HG03565 (cell line): ENCODE measurements around the gene PLA2G4D.

Experiments used
- ATAC-seq: cut with Tn5 transposase; IDR thresholded peaks from one replicate; pipeline ENCODE4 v1.9.1; 2021; ENCODE audit warnings: mild to moderate bottlenecking, moderate library complexity; ENCODE audit not compliant: unreplicated experiment

Gene PLA2G4D

DNA sequence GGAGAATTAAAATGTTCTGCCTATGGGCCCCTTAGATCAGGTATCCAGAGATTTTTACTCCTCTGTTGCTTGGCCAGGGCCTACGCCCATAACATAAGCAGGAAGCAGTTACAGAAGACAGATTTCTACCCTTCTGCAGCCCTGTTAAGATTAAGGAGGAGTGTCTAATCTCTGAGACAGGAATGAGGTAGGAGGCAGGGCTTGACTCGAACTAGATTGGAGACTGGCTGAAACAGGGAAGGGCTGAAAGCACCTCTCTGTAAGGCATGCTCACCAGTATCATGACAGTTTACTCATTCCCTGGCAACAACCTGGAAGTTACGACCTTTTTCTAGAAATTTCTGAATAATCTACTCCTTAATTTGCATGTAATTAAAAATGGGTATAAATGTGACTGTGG is 16.7 kb downstream of the PLA2G4D start:
- ATAC-seq: no peak

DNA sequence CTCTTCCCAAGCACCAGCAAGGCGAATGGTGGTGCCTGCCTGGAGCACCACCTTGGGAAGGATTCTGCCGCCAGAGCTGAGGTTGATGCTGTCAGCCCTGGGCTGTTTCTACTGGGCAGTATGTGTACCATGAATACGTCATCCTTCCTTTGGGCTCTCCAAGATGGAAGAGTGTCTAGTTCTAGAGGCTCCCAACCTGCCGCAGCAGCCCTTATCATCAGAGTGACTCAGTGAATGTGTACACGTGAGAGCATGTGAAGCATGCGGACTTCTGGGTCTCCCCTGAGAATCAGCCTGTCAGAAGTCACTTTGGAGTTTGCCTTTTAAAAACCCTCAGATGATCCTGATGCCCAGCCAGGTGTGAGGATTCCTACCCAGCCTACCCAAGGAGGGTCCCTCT is 20.9 kb downstream of the PLA2G4D start:
- no peak for ATAC-seq

DNA sequence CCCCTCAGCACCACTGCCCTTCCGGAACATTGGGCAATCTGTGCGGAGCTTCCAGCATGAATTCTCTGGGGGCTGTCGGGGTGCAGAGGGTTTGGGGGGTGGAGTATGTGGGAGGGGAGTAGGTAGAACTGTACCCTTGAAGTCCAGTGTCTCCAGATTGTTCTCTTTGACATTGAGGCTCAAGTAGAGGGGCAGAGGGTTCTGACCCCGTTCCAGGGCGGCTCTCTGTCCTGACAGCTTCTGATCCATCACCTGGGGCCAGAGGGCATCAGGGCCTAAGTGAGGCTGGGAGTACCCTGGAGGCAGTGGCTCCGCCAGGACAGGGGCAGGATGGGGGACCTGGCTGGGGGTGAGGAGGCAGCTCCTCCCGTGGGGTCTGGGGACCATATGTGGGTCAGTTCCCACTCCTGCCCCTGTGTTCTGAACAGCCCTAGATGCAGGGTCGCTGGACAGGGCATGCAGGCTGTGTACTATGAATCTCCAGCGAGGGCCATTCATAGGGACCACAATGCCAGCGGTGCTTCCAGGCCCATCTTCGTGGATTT is 22.1 kb downstream of the PLA2G4D start:
- ATAC-seq: no peak

DNA sequence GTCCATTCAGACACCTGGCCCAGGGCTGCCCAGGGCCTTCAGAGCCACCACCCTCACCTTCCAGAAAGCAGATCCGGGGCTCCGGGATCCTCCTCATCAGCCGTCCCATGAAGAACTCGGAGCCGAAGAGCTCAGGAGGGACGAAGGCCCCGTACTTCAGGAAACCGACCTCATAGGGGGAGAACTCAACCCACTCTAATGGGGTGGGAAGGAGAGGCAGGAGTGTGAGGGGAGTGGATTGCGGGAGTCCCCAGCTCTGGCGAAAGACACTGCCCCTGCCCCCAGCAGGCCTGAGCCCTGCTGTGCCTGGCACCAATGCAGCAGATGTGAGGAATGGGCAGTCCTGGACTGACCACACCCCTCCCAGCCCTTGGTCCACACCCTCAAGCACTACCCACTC is 22.6 kb downstream of the PLA2G4D start:
- ATAC-seq: no peak

DNA sequence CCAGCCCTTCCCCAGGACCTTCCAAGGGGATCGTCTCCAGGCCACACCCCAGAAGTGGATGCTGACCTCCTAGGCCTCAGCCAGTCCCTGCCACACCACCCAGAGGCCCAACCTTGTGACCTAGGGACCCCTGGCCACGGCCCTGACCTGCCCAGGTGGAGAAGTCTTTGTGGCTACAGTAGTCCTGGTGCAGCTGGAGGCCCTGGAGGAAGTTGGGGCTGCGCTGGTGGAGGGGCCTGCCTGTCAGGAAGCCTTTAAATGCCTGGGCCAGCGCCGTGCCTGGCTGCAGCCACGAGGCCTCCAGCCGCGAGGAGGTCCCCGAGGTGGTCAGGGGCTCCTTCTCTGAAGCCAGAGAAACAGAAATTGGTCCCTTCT is 23.4 kb downstream of the PLA2G4D start:
- ATAC-seq: no peak

DNA sequence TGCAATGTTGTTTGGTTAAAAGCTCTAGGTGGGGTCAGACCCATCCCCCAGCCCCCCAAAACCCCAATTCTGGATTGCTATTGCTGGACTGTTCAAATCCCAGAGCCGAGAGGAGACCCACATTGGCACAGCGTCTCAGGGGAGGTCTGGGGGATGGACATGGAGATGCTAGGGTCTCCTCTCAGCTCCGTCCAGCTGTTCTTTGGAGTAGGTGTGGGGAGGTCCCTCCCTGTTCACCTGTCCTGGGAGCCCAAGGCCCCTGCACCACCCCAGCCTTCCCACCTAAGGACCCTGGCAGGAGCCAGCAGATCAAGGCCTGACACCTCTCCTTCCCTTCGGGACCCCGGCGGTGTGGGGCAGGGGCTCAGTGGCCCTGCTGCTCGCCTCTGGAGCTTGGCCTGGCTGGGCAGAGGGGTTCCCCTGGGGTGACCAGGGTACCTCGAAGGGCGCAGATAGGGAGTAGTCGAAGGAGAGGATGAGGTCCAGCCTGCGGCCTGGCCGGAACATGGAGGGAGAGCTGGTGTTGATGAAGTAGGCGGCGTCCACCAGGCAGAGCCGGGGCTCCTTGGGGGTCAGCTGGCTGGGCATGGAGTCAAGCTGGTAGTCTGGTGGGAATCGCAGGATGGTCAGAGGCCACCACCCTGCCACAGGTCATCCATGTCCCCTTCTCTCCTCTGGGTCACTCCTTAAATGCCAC is 23.9 kb downstream of the PLA2G4D start:
- ATAC-seq: no peak

DNA sequence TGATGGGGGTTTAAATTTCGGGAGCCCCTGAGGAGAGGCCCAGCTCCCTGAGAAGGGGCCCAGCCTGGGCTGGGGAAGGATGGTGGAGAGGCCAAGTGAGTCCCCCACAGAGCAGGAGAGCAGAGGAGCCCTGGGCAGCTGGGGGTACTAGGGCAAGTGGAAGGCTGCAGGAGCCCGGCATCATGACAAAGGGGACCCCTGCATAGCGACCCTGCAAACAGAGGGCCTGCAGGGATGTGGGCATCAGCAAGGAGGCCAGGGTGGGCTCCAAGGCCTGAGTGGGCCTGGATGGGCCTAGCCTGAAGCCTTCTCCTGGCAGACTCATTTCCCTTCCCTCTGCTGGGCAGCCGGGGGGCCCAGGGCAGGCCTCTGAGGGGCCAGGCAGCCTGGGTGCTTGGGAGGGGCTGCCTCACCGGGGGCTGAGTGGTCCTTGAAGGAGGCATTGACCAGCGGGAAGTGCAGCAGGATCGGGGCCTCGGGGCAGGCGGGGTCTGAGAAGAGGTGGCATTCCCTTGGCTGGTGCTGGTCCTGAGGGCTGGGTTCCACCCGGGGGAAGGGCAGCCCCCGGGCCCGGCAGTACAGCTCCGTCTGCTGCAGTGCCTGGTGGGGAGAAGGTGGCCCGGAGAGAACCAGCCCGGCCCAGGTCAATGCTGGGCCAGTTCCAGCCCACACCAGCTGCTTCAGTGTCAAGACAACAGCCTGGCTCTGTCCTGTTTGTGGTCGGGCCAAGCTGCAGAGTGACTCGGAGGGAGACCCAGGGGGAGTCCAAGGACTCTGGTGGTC is 24.7 kb downstream of the PLA2G4D start:
- no peak for ATAC-seq

DNA sequence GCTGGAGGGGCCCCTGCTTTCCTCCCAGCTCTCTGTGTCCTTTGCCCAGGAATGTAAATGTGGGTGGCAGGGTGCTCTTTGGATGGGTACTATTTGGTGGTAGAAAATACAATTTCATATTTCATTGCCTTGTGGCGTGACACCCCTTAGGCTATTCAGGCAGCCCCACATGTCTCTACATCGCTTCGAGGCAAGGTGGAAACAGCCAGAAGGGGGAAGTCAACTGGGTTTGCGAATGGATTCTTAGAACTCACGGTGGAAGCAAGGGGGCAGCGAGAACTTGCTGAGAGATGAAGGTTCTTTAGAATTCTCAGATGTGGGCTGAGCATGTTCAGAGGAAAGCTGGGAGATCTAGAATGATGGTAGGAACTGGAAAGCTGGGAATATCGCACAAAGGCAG is 25.3 kb downstream of the PLA2G4D start:
- ATAC-seq: no peak

DNA sequence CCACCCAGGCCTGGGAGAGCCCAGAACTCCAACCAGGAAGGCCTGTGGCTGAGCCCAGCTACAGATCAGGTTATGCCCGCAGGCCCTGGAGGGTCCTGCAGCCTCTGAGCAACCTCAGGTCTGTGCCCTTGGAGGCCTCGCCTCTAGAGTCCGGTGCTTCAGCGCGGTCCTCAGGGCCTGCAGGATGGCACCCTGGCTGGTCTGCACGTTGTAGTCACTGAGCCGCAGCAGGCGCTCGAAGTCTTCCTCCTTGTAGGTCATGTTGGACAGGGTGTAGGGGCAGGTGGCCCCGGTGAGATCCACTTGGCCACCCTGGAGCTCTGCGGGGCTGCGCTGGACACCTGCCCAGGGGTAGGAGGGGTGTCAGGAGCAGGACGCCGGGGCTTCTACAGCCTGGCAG is 25.8 kb downstream of the PLA2G4D start:
- ATAC-seq: no peak

DNA sequence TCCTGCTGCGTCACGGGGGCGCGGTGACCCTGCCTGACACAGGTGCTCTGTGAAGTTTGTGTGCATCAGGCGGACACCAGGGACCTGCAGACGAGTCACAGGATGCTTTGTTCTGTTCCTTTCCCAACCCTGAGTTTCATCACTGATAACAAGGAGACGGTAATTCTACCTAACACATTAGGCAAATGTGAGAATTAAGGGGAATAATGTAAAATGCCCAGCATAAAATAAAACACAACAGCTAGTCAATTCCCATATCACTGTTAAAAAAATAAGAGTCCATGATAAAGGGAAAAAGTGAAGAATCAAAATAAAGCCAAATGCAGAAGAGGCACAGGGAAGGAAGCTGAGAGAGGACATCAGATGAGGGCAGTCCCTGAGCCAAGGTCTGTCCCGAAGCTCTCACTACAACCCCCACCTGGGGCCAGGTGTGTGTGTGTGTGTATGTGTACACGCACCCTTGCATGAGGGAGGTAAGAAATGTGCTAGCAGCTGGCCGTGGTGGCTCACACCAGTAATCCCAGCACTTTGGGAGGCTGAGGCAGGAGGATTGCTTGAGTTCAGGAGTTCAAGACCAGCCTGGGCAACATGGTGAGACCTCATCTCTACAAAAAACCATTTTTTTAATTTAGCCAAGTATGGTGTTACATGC is 27.5 kb downstream of the PLA2G4D start:
- no peak for ATAC-seq

DNA sequence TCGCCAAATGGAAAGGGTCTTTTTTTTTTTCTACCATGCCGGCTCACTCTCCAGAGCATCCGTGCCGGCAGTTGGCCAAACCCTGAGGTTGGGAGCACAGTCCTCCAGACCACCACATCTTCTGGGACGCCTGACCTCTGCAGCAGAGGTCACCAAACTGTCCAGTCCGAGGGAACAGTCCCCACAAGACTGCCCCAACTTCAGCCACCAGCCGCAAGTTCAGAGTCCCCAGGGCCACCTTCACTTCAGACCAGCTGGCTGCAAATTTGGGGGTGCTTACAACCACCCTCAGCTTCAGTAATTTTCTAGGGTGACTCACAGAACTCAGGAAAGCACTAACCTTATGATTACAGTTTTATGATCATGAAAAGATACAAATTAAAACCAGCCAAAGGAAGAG is 28.9 kb downstream of the PLA2G4D start:
- no peak for ATAC-seq

DNA sequence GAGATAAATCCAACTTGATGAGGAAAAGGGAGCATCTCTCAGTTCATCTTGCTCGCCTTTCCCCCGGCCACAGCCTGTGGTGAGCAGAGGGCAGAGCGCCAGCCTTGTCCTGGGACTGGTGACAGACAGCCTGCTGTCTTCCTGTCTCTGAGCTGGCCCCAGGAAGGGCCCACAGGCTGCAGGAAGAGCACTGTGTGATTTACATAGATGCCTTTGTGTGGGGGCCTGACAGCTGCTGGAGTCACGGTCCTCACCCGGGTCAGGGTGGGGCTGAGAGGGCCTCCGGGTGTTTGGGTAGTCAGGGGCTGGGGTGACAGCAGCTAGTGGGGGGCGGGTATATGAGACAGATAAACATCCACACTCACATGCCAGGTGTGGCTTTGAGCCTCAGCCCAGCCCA is 29.3 kb downstream of the PLA2G4D start:
- no peak for ATAC-seq

DNA sequence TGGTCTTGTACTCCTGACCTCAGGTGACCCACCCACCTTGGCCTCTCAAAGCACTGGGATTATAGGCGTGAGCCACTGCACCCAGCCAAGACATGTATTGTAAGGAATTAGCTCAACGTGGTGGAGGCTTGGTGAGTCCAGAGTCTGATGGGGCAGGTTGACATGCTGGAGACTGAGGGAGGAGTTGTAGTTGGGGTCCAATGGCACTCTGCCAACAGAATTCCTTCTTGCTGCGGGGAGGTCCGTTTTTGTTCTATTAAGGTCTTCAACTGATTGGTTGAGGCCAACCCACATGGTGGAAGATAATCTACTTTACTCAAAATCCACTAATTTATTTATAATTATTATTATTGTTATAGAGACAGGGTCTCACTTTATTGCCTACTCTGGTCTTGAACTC is 30.1 kb downstream of the PLA2G4D start:
- no peak for ATAC-seq

DNA sequence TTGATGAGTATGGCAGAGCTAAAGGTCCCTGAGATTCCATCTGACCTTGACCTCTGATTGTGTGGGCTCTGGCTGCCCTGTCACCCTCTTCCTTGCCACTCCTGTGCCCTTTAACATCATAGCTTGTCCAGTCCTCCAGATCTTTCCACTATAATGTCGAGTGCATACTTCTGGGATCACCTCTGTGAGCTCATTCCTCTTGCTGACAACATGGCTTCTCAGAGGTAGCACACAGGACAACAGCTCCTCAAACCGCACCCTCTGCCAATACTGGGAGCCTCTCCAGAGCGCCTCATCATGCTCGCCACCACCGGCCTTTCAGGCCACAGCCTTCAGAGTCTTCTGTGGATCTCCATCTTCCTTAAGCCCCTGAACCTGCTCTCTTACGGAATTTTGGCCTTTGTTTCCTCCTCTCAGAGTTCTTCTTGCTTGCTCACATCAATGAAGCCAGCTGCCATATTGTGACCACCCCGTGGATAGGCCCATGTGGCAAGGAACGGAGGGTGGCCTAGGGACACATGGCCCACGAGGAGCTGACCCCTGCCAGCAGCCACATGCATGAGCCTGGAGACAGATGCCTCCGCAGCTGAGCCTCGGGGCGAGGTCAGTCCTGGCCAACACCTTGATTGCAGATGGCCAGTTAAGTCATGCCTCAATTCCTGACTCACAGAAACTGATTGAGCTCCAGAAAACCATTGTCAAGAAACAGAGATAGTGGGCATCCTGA is 31.1 kb downstream of the PLA2G4D start:
- ATAC-seq: no peak

DNA sequence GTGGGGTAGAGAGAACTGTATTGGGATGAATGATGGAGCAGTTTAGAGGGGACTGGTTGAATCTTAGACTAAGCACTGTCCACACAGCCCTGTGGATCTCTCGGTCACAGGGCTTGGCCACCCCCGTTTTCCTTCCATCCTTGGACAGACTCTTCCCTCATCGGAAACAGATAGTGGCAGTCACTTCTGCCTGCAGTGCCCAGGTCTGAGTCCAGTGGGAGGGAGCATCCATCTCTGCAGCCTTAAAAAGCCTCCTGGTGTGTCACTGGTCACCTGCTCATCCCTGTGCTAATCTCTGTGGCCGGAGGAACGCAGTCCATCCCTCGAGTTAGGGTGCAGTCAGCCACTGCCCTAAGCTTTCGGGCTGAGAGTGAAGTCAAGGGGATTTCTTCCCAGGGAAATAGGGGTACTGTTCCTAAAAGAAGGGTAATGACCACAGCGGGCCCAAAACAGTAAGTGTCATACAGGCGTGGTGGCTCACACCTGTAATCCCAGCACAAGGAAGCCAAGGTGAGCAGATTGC is 32.0 kb downstream of the PLA2G4D start:
- no peak for ATAC-seq

DNA sequence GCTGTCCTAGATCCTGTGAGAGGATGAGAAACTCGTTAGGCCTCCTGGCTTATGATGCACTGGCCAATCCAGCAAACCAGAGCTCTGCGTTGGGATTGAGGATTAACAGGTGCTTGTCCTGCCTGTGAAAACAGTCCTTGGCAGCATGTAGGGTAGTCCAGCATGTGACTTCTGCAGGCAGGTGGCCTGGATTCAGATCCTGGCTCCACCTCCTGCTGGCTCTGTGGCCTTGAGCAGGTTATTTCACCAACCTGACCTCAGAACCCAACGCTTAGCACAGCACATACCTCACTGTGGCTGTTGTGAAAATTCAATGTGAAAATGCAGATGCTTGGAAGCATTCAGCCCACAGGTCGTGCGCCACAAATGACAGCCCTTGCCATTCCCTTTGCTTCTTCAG is 33.6 kb downstream of the PLA2G4D start:
- ATAC-seq: no peak

DNA sequence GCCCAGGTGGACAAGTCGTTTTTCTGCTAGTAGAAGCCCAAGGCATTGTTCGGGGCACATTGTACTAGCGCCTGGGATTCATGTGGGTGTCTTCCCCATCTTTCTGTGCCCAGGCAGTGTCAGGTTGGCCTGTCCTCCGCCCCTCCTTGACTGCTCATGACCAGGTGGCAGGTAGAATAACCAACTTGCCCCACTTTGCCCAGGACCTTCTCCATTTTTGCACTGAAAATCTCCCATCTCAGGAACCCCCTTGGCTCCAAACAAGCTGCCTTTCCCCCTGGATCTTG is 33.9 kb downstream of the PLA2G4D start:
- no peak for ATAC-seq

DNA sequence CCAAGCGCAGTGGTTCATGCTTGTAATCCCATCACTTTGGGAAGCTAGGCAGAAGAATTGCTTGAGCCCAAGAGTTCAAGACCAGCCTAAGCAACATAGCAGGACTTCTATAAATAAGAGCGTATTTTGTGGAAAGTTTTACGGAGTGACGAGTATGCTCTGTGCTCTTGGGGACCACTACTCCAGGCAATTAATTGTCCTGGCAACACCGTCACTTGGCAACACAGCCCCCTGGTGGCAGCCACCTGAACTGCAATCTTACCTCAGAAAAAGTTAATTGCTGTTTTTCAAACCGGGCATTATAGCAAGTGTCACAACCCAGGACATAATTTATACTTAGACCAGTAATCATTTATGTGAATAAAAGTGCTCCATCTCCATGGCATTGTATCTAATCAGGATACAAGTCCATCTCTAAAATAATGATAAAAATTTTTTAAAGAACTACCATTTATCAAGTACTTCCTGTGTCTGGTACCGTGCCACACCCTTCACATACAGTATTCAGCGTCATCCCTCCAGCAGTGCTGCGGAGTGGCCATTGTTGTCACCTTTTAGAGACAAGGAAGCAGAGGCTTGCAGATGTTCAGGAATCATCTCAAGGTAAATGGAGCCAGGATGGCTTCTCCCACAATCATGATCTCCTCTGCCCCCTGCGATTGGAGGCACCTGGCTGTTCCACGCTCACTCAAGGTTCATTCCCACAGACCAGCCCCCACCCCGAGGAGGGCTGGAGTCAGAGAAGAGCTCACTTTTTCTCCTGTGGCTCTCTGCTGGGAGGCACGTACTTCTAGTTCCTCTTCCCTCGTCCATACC is 34.5 kb downstream of the PLA2G4D start:
- no peak for ATAC-seq

DNA sequence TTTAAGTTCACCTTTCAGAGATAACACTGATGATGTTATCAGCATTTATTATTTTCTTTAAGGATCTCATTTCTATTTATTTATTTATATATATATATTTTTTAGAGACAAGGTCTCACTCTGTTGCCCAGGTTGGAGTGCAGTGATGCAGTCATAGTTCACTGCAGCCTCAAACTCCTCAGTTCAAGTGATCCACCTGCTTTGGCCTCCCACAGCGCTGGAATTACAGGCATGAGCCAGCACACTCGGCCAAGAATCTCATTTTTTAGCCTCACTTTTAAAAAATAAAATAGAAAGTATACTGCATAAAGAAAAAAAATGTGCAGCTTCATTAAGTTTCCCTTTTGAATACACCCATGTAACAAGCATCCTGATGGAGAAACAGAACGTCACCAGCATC is 35.6 kb downstream of the PLA2G4D start:
- ATAC-seq: no peak
